Adipocyte (in vitro differentiated cells): ENCODE measurements around the gene ZC3H12C.

Source experiments
- DNase-seq: peaks from one replicate; pipeline ENCODE4 v3.0.0-alpha.2; 2015; ENCODE audit warnings: low read depth
- H3K27me3 ChIP-seq: replicated peaks from 2 replicates; pipeline ENCODE4 v1.7.0; 2013; ENCODE audit warnings: mild to moderate bottlenecking, low read length, moderate library complexity; ENCODE audit not compliant: control insufficient read depth, insufficient read depth
- H3K36me3 ChIP-seq: 2 replicates; pipeline ENCODE4 v1.7.0; 2013; ENCODE audit warnings: low read length, mild to moderate bottlenecking, moderate library complexity; ENCODE audit not compliant: control insufficient read depth, insufficient read depth, severe bottlenecking
- H3K4me1 ChIP-seq: 2 replicates; pipeline ENCODE4 v1.7.0; 2013; ENCODE audit warnings: mild to moderate bottlenecking, low read length, moderate library complexity; ENCODE audit not compliant: control insufficient read depth, insufficient read depth
- H3K4me3 ChIP-seq: 2 replicates; pipeline ENCODE4 v1.7.0; 2013; ENCODE audit warnings: mild to moderate bottlenecking, low read length, moderate library complexity
- H3K9ac ChIP-seq: 2 replicates; pipeline ENCODE4 v1.7.0; 2013; ENCODE audit warnings: mild to moderate bottlenecking, low read length, moderate library complexity
- H3K9me3 ChIP-seq: 2 replicates; pipeline ENCODE4 v1.7.0; 2013; ENCODE audit warnings: mild to moderate bottlenecking, low read length, moderate library complexity; ENCODE audit not compliant: control insufficient read depth

ZC3H12C gene

DNA sequence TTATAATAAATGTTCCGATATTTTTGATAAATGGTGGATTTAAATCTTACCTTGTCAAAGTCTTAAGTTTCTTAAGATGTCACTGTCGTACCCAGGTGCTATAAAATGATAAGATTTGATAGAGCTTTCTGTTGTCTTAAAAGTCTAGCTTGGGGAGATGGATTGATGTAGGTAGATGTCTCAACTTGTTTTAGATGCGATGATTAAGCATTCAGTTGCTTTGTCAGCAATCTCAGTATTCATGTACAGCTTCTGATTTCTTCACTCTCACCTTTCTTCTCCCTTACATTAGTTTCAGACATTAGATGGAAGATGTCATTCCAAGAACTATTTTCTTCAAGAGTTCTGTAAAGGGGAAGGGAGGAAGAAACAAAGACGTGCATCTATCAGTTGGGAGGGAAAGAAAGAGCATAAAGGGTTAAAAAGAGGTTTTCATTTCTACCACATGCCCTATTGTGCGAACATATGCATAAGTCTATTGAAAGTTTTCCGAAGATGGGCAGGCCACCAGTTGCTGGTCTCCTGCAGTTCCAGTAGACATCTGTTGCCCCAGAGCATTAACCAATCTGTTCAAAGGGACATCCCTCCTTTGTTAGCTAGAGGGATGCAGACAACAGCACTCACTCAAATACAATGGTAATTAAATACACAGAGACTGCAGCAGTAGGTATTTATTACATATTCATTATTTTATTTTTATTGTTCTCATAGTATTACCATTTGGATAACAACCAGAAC lies 38.4 kb downstream of the ZC3H12C start:
- no peak overlapping the region for H3K4me3 ChIP-seq
- peaks cover 23% of the 10 kb centered on the region for H3K4me1 ChIP-seq
- no peaks in the 10 kb centered on the region for H3K36me3 ChIP-seq
- H3K9ac ChIP-seq: no peak overlapping the region
- no peak for DNase-seq
- no peaks in the 10 kb centered on the region for H3K9me3 ChIP-seq
- no peaks in the 10 kb centered on the region for H3K27me3 ChIP-seq

DNA sequence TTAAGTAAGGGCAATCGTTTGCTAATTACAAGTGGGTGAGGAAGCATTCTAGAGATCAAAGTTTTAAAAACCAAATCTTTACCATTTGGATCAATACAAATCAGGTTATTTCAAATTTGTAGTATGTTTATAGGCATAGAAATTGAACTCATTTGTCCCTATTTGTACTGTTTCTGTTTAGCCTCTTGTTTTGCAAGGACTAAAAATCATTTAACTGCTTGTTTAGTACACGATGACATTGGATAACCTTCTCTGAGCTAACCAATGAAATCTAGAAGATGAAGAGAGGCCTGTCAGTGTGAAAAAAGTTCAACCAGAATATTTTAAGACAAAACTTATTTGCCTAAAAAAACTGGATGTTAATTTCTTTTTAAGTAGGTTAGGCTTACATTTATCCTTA lies 40.0 kb downstream of the ZC3H12C start:
- H3K9ac ChIP-seq: no peak overlapping the region
- DNase-seq: no peak
- no peaks in the 10 kb centered on the region for H3K9me3 ChIP-seq
- H3K27me3 ChIP-seq: no peaks in the 10 kb centered on the region
- H3K36me3 ChIP-seq: peaks cover 6% of the 10 kb centered on the region
- no peak overlapping the region for H3K4me3 ChIP-seq
- H3K4me1 ChIP-seq: peaks cover 18% of the 10 kb centered on the region

DNA sequence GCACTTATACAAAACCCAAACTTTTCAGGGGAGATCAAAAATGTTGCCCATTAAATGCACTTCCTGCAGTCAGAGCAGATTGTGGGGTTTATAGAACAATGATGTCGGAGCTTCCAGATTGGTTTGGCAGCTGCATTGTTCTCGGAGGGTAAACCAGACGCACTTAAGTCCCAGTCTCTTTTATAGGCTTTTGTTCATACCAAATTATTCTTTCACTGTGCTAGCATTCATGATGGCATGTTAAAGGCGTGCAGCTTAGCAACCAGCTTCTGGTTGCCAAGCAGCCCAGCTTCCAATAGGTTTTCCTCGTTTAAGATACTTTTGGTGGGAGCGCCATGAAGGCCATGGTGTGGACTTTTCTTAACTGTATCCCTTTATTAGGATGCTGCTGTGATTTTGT lies 40.9 kb downstream of the ZC3H12C start:
- no peak overlapping the region for H3K9ac ChIP-seq
- H3K9me3 ChIP-seq: no peaks in the 10 kb centered on the region
- H3K36me3 ChIP-seq: peaks cover 6% of the 10 kb centered on the region
- H3K27me3 ChIP-seq: no peaks in the 10 kb centered on the region
- no peak overlapping the region for H3K4me3 ChIP-seq
- H3K4me1 ChIP-seq: peaks cover 9% of the 10 kb centered on the region
- no peak for DNase-seq

DNA sequence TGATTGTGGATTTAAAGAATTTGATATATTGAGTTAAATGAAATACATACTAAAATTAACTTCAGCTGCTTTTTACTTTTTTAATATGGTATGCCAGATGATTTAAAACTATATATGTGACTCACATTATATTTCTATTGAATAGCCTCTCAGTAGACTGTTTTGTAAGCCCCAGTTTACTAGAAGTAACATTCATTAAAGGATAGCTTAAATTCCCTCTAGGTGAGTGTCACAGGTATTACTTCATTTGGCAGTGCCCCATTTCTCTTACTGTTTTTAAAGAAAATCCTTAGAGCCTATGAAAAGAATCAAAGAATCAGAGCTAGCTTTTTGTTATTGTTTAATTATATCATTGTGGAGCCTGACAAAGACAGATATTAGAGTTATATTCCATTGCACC lies 48.6 kb downstream of the ZC3H12C start:
- no peak overlapping the region for H3K4me3 ChIP-seq
- no peak overlapping the region for H3K9ac ChIP-seq
- H3K9me3 ChIP-seq: no peaks in the 10 kb centered on the region
- no peaks in the 10 kb centered on the region for H3K27me3 ChIP-seq
- no peaks in the 10 kb centered on the region for H3K4me1 ChIP-seq
- peaks cover 5% of the 10 kb centered on the region for H3K36me3 ChIP-seq
- no peak for DNase-seq

DNA sequence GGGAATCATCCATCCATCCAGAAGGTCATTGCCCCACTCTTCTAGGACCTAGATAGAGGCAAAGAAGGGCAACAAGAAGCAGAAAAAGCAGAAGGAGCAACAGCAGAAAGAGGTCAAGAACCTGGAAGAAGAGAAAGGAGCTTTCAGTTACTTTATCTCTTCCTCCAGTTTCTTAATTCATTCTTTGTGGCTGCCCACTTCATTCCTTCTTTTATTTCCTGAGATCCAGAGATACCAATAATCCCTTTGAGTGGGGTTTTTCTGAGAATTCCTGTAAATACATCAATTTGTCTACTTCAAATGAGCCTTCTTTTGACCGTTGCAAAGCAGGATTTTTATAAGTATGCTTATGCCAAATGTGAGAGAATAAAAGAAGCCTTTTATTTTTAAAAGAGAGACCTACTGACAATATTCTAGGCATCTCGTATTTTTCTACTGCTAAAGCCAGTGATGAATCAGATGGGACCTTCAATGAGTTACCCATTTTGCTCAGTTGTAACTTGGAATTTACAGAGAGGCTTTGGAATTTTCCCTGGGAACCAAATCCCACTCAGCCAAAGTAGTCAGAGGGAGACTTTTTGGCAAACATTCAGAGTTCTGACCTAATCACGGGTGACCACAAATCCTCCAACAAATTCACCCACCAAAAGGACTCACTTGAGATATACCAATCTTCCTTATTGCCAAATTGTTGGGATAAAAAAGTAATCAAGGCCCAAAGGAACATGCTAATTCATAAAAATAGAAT lies 54.9 kb downstream of the ZC3H12C start:
- H3K27me3 ChIP-seq: no peaks in the 10 kb centered on the region
- no peaks in the 10 kb centered on the region for H3K9me3 ChIP-seq
- H3K4me3 ChIP-seq: no peak overlapping the region
- peaks cover 9% of the 10 kb centered on the region for H3K4me1 ChIP-seq
- H3K36me3 ChIP-seq: no peaks in the 10 kb centered on the region
- DNase-seq: no peak
- no peak overlapping the region for H3K9ac ChIP-seq

DNA sequence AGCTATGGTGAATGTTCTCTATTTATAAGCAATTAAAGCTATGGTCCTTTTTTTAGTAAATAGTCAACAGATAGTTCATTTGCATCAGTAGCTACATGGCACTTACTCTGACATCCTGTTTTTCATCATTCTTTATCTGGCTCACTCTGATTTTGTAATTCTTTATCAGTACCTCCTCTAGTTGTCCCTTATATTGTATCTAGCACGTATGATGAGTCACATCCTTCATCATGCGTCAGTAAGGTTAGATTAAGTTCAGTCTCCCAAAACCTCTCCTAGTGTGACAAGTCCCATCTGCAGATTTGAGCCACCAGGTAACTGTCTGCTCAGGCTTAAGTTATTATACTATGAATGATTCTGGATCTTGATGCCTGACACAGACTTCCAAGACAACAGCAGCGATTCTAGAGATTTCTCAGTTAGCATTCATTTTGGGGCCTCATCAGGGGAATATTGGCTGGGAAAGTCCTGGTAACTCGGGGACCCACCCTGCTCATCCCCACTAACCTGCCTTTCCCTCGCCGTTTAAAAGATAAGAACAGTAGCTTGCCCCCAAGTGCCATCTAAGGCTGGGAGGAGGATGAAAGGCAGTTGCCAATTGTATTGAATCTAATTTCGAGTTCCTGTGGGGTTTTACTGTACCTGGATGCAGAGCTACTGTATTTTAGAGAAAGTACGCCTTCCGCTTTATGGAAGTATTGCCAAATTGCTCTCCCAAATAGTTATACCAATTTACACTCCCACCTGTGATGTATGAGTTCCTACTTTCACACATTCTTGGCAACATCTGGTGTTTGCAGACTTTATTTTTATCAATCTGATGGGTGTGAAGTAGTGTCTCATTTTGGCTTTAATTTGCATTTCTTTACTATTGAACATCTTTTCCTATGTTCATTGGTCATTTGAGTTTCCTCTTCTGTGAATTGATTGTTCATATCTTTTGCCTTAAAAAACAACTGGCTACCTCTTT lies 55.9 kb downstream of the ZC3H12C start:
- H3K36me3 ChIP-seq: no peaks in the 10 kb centered on the region
- no peaks in the 10 kb centered on the region for H3K9me3 ChIP-seq
- no peak overlapping the region for H3K9ac ChIP-seq
- H3K27me3 ChIP-seq: no peaks in the 10 kb centered on the region
- peaks cover 12% of the 10 kb centered on the region for H3K4me1 ChIP-seq
- no peak overlapping the region for H3K4me3 ChIP-seq
- peak; percentile 31 for DNase-seq

DNA sequence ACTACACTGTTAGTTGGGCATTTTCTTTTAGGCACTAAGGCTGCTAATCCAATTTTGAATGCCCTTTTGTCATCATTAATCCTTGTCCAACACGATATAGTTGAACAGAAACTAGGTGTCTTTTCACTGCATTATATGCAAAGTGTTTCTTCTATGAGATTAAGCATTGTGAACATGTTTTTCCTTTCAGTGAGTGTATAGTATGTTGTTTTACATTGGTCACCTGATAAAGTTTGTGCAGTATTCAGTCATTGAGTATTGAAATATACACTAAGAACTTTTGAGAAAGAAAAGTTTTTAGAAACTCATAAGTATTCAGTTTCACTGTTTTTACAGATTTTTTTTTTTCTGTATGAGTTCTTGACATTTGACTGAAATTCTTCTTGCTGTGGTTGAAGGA lies 59.0 kb downstream of the ZC3H12C start:
- H3K4me3 ChIP-seq: no peak overlapping the region
- no peaks in the 10 kb centered on the region for H3K9me3 ChIP-seq
- H3K9ac ChIP-seq: no peak overlapping the region
- peak; percentile 13 for DNase-seq
- no peaks in the 10 kb centered on the region for H3K27me3 ChIP-seq
- peaks cover 12% of the 10 kb centered on the region for H3K4me1 ChIP-seq
- no peaks in the 10 kb centered on the region for H3K36me3 ChIP-seq

DNA sequence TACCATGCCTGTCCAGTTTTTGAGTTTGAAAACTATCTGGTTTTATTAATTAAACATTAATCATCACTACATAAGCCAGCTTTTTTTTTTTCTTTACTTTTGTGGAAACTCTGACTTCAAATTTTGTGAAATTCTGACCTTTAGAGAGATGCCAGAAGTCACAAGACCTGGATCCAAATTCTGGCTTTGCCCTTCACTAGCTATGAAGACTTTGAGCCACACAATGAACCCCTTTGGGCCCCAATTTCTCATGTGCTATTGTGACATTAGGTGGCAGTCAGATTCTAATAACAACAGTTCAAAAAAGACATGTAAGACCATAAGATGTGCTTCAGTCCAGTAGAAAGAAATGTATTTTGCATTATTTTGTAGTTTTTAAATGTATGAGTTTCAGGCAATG lies 60.3 kb downstream of the ZC3H12C start:
- Histone ChIP-seq H3K4me3 (no peak overlapping the region), H3K27me3 (no peaks in the 10 kb centered on the region), H3K36me3 (no peaks in the 10 kb centered on the region), H3K9me3 (no peaks in the 10 kb centered on the region), H3K4me1 (peaks cover 9% of the 10 kb centered on the region), H3K9ac (no peak overlapping the region)
- DNase-seq: no peak

DNA sequence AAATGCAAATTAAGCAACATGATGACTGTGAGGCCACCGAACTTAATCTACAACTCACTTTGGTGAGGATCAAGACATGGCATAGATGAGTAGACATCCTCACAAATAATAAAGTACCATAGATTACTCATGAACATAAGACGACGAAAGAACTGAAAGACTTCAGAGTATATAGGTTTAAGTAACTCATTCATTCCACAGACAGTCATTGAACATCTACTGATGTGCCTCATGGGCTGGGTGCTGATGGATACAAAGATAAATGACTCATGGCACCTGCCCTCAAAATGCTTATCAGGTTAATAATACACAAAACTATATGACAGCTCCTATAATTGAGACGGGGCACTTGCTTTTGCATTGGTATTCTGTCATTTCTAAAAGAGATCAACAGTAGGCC lies 63.3 kb downstream of the ZC3H12C start:
- H3K27me3 ChIP-seq: no peaks in the 10 kb centered on the region
- H3K9me3 ChIP-seq: no peaks in the 10 kb centered on the region
- H3K4me3 ChIP-seq: no peak overlapping the region
- peaks cover 22% of the 10 kb centered on the region for H3K36me3 ChIP-seq
- peaks cover 3% of the 10 kb centered on the region for H3K4me1 ChIP-seq
- no peak for DNase-seq
- no peak overlapping the region for H3K9ac ChIP-seq

DNA sequence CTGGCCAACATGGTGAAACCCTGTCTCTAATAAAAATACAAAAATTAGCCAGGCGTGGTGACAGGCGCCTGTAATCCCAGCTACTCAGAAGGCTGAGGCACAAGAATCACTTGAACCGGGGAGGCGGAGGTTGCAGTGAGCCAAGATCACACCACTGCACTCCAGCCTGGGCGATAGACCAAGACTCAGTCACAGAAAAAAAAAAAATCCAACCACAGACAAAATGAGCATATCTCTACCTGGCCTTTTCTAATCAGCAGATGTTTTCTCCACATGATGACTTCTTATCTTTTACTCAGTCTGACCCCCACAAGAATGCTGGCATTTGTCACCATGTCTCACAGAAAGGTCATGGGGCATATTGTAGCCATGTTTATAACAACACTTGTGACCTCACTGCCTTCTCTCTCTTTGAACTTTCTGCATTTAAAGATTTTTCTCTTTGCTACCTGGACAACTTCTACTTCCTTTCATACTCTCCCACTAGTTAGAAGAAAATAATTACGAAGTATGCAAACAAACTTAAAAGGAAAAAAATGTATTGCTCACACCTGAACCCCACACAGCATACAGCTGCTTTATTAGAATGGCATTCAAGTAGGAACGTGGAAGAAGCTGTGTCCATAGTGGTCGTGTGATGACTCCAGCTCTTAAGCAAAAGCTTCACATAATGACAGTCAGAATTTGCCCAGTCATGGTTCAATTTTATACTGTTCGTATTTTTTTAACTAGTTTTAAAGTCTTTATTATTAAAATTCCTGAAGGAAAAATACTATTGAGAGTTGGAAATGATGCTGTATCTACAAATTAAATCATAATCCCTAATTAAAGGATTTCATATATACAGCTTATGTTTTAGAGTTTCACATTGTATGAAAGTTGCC lies 65.4 kb downstream of the ZC3H12C start:
- no peak for DNase-seq
- Histone ChIP-seq H3K27me3 (no peaks in the 10 kb centered on the region), H3K4me1 (peaks cover 1% of the 10 kb centered on the region), H3K9ac (no peak overlapping the region), H3K36me3 (peaks cover 27% of the 10 kb centered on the region), H3K9me3 (no peaks in the 10 kb centered on the region), H3K4me3 (no peak overlapping the region)
